IMR-90 (cell line): ENCODE measurements around the gene ARNT2. TPM values are rescaled to one million over a fixed set of nuclear protein-coding genes. Genes with fewer than 3 reads are reported as not detected.
A peak's percentile ranks its signal among the peaks of the same experiment; 100 is the strongest.

ENCODE experiments used
- ATAC-seq: fragments of 200-7000 bp; cut with Tn5 transposase; 2 replicates; pipeline ENCODE4 v1.9.1; 2020; ENCODE audit warnings: low read depth, mild to moderate bottlenecking, moderate library complexity
- BruUV-seq: library from RNA; stranded (reverse); fragments of 400-500 nt; replicated peaks from 2 replicates; lab custom pipeline; 2021; lab: Mats Ljungman, UMichigan
- CTCF ChIA-PET: fragments of 300-600 bp; formaldehyde crosslinking; extraction: SDS; loops from one replicate; lab custom pipeline; 2021; ENCODE audit warnings: antibody characterized with exemption; lab: Yijun Ruan, JAX
- POLR2A ChIA-PET: fragments of 300-600 bp; sonication (Branson Sonifier 250); formaldehyde crosslinking; loops from one replicate; lab custom pipeline; 2022; ENCODE audit warnings: antibody characterized with exemption; ENCODE audit not compliant: unreplicated experiment; lab: Charles Lee
- DNase-seq: peaks from one replicate; pipeline ENCODE4 v3.0.0; 2013
- H2AFZ ChIP-seq: replicated peaks from 2 replicates; pipeline ENCODE3; 2013; ENCODE audit warnings: low read length, mild to moderate bottlenecking; ENCODE audit not compliant: poor library complexity
- H2AK5ac ChIP-seq: 2 replicates; pipeline ENCODE4 v1.6.1; 2013; ENCODE audit warnings: low read depth, low read length, inconsistent platforms
- H2AK9ac ChIP-seq: replicated peaks from 2 replicates; pipeline ENCODE3; 2013; ENCODE audit warnings: mild to moderate bottlenecking, low read depth, low read length, moderate library complexity; ENCODE audit not compliant: poor library complexity
- H2BK120ac ChIP-seq: 2 replicates; pipeline ENCODE4 v1.6.1; 2013; ENCODE audit warnings: low read depth, low read length, inconsistent platforms
- H2BK15ac ChIP-seq: 3 replicates; pipeline ENCODE4 v1.6.1; 2013; ENCODE audit warnings: low read depth, low read length, inconsistent platforms
- H2BK20ac ChIP-seq: 2 replicates; pipeline ENCODE4 v1.6.1; 2013; ENCODE audit warnings: low read depth, mild to moderate bottlenecking, inconsistent platforms, low read length, moderate library complexity
- H2BK5ac ChIP-seq: 2 replicates; pipeline ENCODE4 v1.6.1; 2013; ENCODE audit warnings: mild to moderate bottlenecking, low read depth, low read length, inconsistent platforms; ENCODE audit not compliant: poor library complexity, severe bottlenecking
- H3K14ac ChIP-seq: replicated peaks from 2 replicates; pipeline ENCODE4 v1.6.1; 2013; ENCODE audit warnings: low read depth, low read length, inconsistent platforms
- H3K18ac ChIP-seq: 2 replicates; pipeline ENCODE4 v1.6.1; 2013; ENCODE audit warnings: low read depth, low read length, control low read depth
- H3K23ac ChIP-seq: 2 replicates; pipeline ENCODE4 v1.6.1; 2013; ENCODE audit warnings: low read depth, low read length, inconsistent platforms
- H3K27ac ChIP-seq: 2 replicates; pipeline ENCODE4 v1.5.1; 2013; ENCODE audit warnings: mild to moderate bottlenecking, control low read depth, low read length; ENCODE audit not compliant: insufficient read depth
- H3K27me3 ChIP-seq: 2 replicates; pipeline ENCODE4 v1.6.1; 2013; ENCODE audit warnings: low read length; ENCODE audit not compliant: control insufficient read depth, insufficient read depth
- H3K36me3 ChIP-seq: 2 replicates; pipeline ENCODE4 v1.6.1; 2013; ENCODE audit warnings: low read length, mixed read lengths; ENCODE audit not compliant: control insufficient read depth, insufficient read depth
- H3K4ac ChIP-seq: 2 replicates; pipeline ENCODE4 v1.6.1; 2013; ENCODE audit warnings: low read depth, low read length, inconsistent platforms
- H3K4me1 ChIP-seq: 2 replicates; pipeline ENCODE4 v1.6.1; 2013; ENCODE audit warnings: low read length, mixed read lengths; ENCODE audit not compliant: control insufficient read depth, insufficient read depth
- H3K4me2 ChIP-seq: 2 replicates; pipeline ENCODE4 v1.6.1; 2013; ENCODE audit warnings: low read depth, mild to moderate bottlenecking, control low read depth, low read length, moderate library complexity
- H3K4me3 ChIP-seq: 2 replicates; pipeline ENCODE4 v1.5.1; 2013; ENCODE audit warnings: low read depth, mild to moderate bottlenecking, control low read depth, low read length, moderate library complexity; ENCODE audit not compliant: insufficient read depth
- H3K56ac ChIP-seq: 2 replicates; pipeline ENCODE4 v1.6.1; 2013; ENCODE audit warnings: low read length, inconsistent platforms; ENCODE audit not compliant: insufficient read depth; ENCODE audit errors: extremely low read depth
- H3K79me1 ChIP-seq, 2 experiments: 2 replicates each; pipeline ENCODE4 v1.6.1; 2013; ENCODE audit warnings: low read length in 2 of 2, inconsistent platforms in 1 of 2, low read depth in 1 of 2
- H3K9ac ChIP-seq: 2 replicates; pipeline ENCODE4 v1.6.1; 2013; ENCODE audit warnings: low read depth, low read length, control low read depth
- H3K9me1 ChIP-seq: 2 replicates; pipeline ENCODE4 v1.6.1; 2013; ENCODE audit warnings: low read length, inconsistent platforms; ENCODE audit not compliant: insufficient read depth
- H3K9me3 ChIP-seq: 2 replicates; pipeline ENCODE4 v1.6.1; 2013; ENCODE audit warnings: low read length; ENCODE audit not compliant: control insufficient read depth, insufficient read depth
- H4K20me1 ChIP-seq: 2 replicates; pipeline ENCODE4 v1.6.1; 2013; ENCODE audit warnings: low read length, inconsistent platforms; ENCODE audit not compliant: insufficient read depth
- H4K5ac ChIP-seq: 2 replicates; pipeline ENCODE4 v1.6.1; 2013; ENCODE audit warnings: mild to moderate bottlenecking, low read depth, low read length, control low read depth
- H4K8ac ChIP-seq, 2 experiments: 2 replicates each; pipeline ENCODE4 v1.6.1; 2013; ENCODE audit warnings: low read depth in 2 of 2, low read length in 2 of 2, control low read depth in 1 of 2, inconsistent platforms in 1 of 2
- H4K91ac ChIP-seq: 2 replicates; pipeline ENCODE4 v1.6.1; 2013; ENCODE audit warnings: low read depth, low read length, inconsistent platforms; ENCODE audit not compliant: insufficient read depth
- BHLHE40 ChIP-seq: fragments of 150-350 bp; IDR thresholded peaks from 2 replicates; pipeline ENCODE4 v1.6.1; 2016; ENCODE audit warnings: mild to moderate bottlenecking, low read depth, low read length
- CEBPB ChIP-seq: IDR thresholded peaks from 2 replicates; pipeline ENCODE4 v1.6.1; 2012; ENCODE audit warnings: low read depth, low read length, improper control_type of control experiment
- CHD1 ChIP-seq: IDR thresholded peaks from 2 replicates; pipeline ENCODE4 v1.6.1; 2012; ENCODE audit warnings: low read depth, low read length, improper control_type of control experiment
- CTCF ChIP-seq: conservative IDR thresholded peaks from 2 replicates; pipeline ENCODE4 v1.5.1; 2012; ENCODE audit warnings: mild to moderate bottlenecking, low read depth, low read length, improper control_type of control experiment
- ELK1 ChIP-seq: fragments of 150-350 bp; IDR thresholded peaks from 2 replicates; pipeline ENCODE4 v1.6.1; 2016; ENCODE audit warnings: low read depth, mild to moderate bottlenecking, low read length, moderate library complexity, borderline replicate concordance
- FOS ChIP-seq: fragments of 150-350 bp; IDR thresholded peaks from 2 replicates; pipeline ENCODE4 v1.6.1; 2016; ENCODE audit warnings: low read depth, low read length
- MAFK ChIP-seq: IDR thresholded peaks from 2 replicates; pipeline ENCODE4 v1.6.1; 2012; ENCODE audit warnings: low read depth, low read length, improper control_type of control experiment
- MAZ ChIP-seq: IDR thresholded peaks from 2 replicates; pipeline ENCODE4 v1.6.1; 2012; ENCODE audit warnings: low read depth, mild to moderate bottlenecking, low read length, improper control_type of control experiment, moderate library complexity, borderline replicate concordance
- MXI1 ChIP-seq: IDR thresholded peaks from 2 replicates; pipeline ENCODE4 v1.6.1; 2012; ENCODE audit warnings: low read depth, mild to moderate bottlenecking, low read length, moderate library complexity, borderline replicate concordance
- NFE2L2 ChIP-seq: fragments of 150-350 bp; IDR thresholded peaks from 2 replicates; pipeline ENCODE4 v1.6.1; 2016; ENCODE audit warnings: low read depth, mild to moderate bottlenecking, low read length
- POLR2A ChIP-seq: IDR thresholded peaks from 2 replicates; pipeline ENCODE4 v1.6.1; 2012; ENCODE audit warnings: mild to moderate bottlenecking, low read depth, low read length
- RAD21 ChIP-seq: IDR thresholded peaks from 2 replicates; pipeline ENCODE4 v1.6.1; 2012; ENCODE audit warnings: low read length, improper control_type of control experiment
- RCOR1 ChIP-seq: IDR thresholded peaks from 2 replicates; pipeline ENCODE4 v1.6.1; 2012; ENCODE audit warnings: mild to moderate bottlenecking, low read length, improper control_type of control experiment; ENCODE audit not compliant: insufficient replicate concordance
- RFX5 ChIP-seq: IDR thresholded peaks from 2 replicates; pipeline ENCODE4 v1.8.0; 2012; ENCODE audit warnings: low read depth, mild to moderate bottlenecking, low read length, moderate library complexity
- SMC3 ChIP-seq: fragments of 150-350 bp; IDR thresholded peaks from 2 replicates; pipeline ENCODE4 v1.6.1; 2016; ENCODE audit warnings: low read depth, mild to moderate bottlenecking, antibody characterized with exemption, low read length, moderate library complexity
- USF2 ChIP-seq: fragments of 150-350 bp; IDR thresholded peaks from 2 replicates; pipeline ENCODE4 v1.6.1; 2017; ENCODE audit warnings: mild to moderate bottlenecking, antibody characterized with exemption, low read length, low read depth
- WGBS, 2 experiments: methylation state at CpG; one replicate each; pipeline versions ENCODE4 v1.1.5 to v1.1.7; 2013; ENCODE audit warnings: missing lambda C conversion rate in 2 of 2; ENCODE audit not compliant: insufficient read length in 1 of 2; ENCODE audit errors: extremely low coverage in 2 of 2; 5-methylcytosine and 5-hydroxymethylcytosine counted together
- dilution Hi-C: fragments of 300-500 bp; cut with HindIII; formaldehyde crosslinking; loops from one replicate; pipeline ENCODE4 v1.14.3; 2018; ENCODE audit warnings: low sequenced_read_pairs; ENCODE audit not compliant: unreplicated experiment
- in situ Hi-C: fragments of 300-500 bp; cut with MboI; formaldehyde crosslinking; loops from 3 replicates; pipeline ENCODE4 v1.14.3; 2019; ENCODE audit warnings: low sequenced_read_pairs, inconsistent platforms, mixed read lengths
- intact Hi-C: fragments of 100-400 bp; cut with micrococcal nuclease; formaldehyde crosslinking; loops from 2 replicates; pipeline ENCODE4 v1.10.0; 2022
- polyA plus RNA-seq, 3 experiments: library from polyadenylated mRNA; depleted of rRNA; stranded (reverse); fragments of >200 nt; gene quantifications; 2 replicates each; pipeline ENCODE4 v1.2.3, GENCODE V29; 2012; ENCODE audit warnings: low replicate concordance in 1 of 3
- total RNA-seq: library from RNA; depleted of rRNA; stranded (reverse); fragments of >200 nt; gene quantifications from 2 replicates; pipeline ENCODE4 v1.2.3, GENCODE V29; 2012

ARNT2 gene
- total and polyA plus RNA-seq, 2 of the 4 experiments (the other 2 are of a cell fraction), result 18.2 to 19.0 TPM

GRCh38 chr15:80590761-80591355, 186.7 kb downstream of the ARNT2 start:
- no peaks in the 10 kb centered on the region for H3K9me3 ChIP-seq
- peaks cover 32% of the 10 kb centered on the region for H3K9me1 ChIP-seq
- peak overlapping the region; percentile 38; the same call in 1 of the 2 replicates for H3K18ac ChIP-seq
- peaks cover 37% of the 10 kb centered on the region for H3K36me3 ChIP-seq
- no TSS peak for BruUV-seq
- H3K4ac ChIP-seq, result peak overlapping the region; percentile 81
- H4K5ac ChIP-seq, result no peak overlapping the region
- peak overlapping the region; percentile 79 for H2AK5ac ChIP-seq
- H3K9ac ChIP-seq, result no peak overlapping the region
- 90% methylated on average over 2 of the region's 7 CpGs; no CpG with 5 or more reads in 1 of the 2 experiments for WGBS, 2 experiments
- peaks cover 0 to 24% of the 10 kb centered on the region in 2 experiments; a peak in 3 of 4 replicates for H3K79me1 ChIP-seq
- peaks cover 24% of the 10 kb centered on the region for H3K4me1 ChIP-seq
- H3K23ac ChIP-seq, result peak overlapping the region; percentile 28; the same call in 1 of the 2 replicates
- H2BK5ac ChIP-seq, result peak overlapping the region; percentile 35
- no peak overlapping the region for H3K4me3 ChIP-seq
- in situ Hi-C loops, result no loop called here
- no peak for DNase-seq
- H3K4me2 ChIP-seq, result no peak overlapping the region
- H2BK15ac ChIP-seq, result peak overlapping the region; percentile 78; the same call in 2 of the 3 replicates
- ChIA-PET POLR2A (no interaction called here), CTCF (no interaction called here)
- H4K8ac ChIP-seq, result peak overlapping the region; percentile 67 to 96; a peak in 2 of 4 replicates
- H2BK20ac ChIP-seq, result peak overlapping the region; percentile 99
- no peak overlapping the region for H2AFZ ChIP-seq
- no peak for ATAC-seq
- intact Hi-C loops, result no loop called here
- dilution Hi-C loops, result no loop called here
- H4K91ac ChIP-seq, result peak overlapping the region; percentile 72; the same call in 1 of the 2 replicates
- H3K56ac ChIP-seq, result no peak overlapping the region
- H4K20me1 ChIP-seq, result no peaks in the 10 kb centered on the region
- no peak overlapping the region for H2AK9ac ChIP-seq
- H3K27ac ChIP-seq, result peak overlapping the region; percentile 9; the same call in 1 of the 2 replicates
- H3K27me3 ChIP-seq, result no peaks in the 10 kb centered on the region
- H2BK120ac ChIP-seq, result peak overlapping the region; percentile 98
- no peak for TF ChIP-seq RCOR1
- no peak for TF ChIP-seq BHLHE40
- TF ChIP-seq SMC3, result no peak
- TF ChIP-seq RFX5, result no peak
- no peak for TF ChIP-seq CEBPB
- no peak for TF ChIP-seq POLR2A
- TF ChIP-seq USF2, result no peak
- TF ChIP-seq CHD1, result no peak
- TF ChIP-seq NFE2L2, result no peak
- no peak for TF ChIP-seq RAD21
- no peak for TF ChIP-seq MAFK
- no peak for TF ChIP-seq MXI1
- TF ChIP-seq ELK1, result no peak
- TF ChIP-seq MAZ, result no peak
- TF ChIP-seq FOS, result no peak
- no peak for TF ChIP-seq CTCF
- peak overlapping the region; percentile 73 for H3K14ac ChIP-seq
